ENCODE results near the gene C20orf204. TPM values are rescaled to one million over a fixed set of nuclear protein-coding genes. Genes with fewer than 3 reads are reported as not detected.

Gene C20orf204
- polyA plus RNA-seq, 1 donor from 2014 or later, result 6.0 TPM

GRCh38 chr20:64055396-64055892 lies 19.5 kb downstream of the C20orf204 start:
- Histone ChIP-seq H3K9me3 (ENCODE audit: low read length) (no peaks in the 10 kb centered on the region), H2AFZ (ENCODE audit: low read depth, low read length) (no peak overlapping the region), H3K79me2 (replicated peaks; ENCODE audit: insufficient read depth, low read length) (no peaks in the 10 kb centered on the region), H3K27me3 (ENCODE audit: insufficient read depth, low read depth, low read length) (peaks cover 19% of the 10 kb centered on the region), H4K20me1 (ENCODE audit: insufficient read depth) (no peaks in the 10 kb centered on the region), H3F3A (ENCODE audit: insufficient read depth, low read length, poor library complexity, severe bottlenecking) (no peaks in the 10 kb centered on the region), H3K4me3 (ENCODE audit: low read length) (no peak overlapping the region), H3K4me2 (ENCODE audit: low read length) (no peak overlapping the region), H3K9ac (ENCODE audit: low read length) (no peak overlapping the region), H3K9me2 (ENCODE audit: insufficient read depth, low read length) (no peaks in the 10 kb centered on the region), H3K36me3 (ENCODE audit: insufficient read depth, low read length) (no peaks in the 10 kb centered on the region), H3K27ac (ENCODE audit: low read length) (no peak overlapping the region)
- TF ChIP-seq POLR2AphosphoS5 (IDR thresholded peaks at IDR 0.05) (no peak), RAD21 (conservative IDR thresholded peaks at IDR 0.05) (no peak), SMC3 (conservative IDR thresholded peaks at IDR 0.05; ENCODE audit: poor library complexity) (no peak), EZH2 (IDR thresholded peaks at IDR 0.05; ENCODE audit: borderline replicate concordance, insufficient read depth, low read length, poor library complexity, severe bottlenecking) (no peak), MXI1 (conservative IDR thresholded peaks at IDR 0.05; ENCODE audit: poor library complexity, severe bottlenecking) (no peak), EP300 (conservative IDR thresholded peaks at IDR 0.05; ENCODE audit: poor library complexity, severe bottlenecking) (no peak), REST (IDR thresholded peaks at IDR 0.05; ENCODE audit: borderline replicate concordance) (no peak), TAF1 (IDR thresholded peaks at IDR 0.05; ENCODE audit: low read depth) (no peak)
- TF ChIP-seq, protein P1, sequence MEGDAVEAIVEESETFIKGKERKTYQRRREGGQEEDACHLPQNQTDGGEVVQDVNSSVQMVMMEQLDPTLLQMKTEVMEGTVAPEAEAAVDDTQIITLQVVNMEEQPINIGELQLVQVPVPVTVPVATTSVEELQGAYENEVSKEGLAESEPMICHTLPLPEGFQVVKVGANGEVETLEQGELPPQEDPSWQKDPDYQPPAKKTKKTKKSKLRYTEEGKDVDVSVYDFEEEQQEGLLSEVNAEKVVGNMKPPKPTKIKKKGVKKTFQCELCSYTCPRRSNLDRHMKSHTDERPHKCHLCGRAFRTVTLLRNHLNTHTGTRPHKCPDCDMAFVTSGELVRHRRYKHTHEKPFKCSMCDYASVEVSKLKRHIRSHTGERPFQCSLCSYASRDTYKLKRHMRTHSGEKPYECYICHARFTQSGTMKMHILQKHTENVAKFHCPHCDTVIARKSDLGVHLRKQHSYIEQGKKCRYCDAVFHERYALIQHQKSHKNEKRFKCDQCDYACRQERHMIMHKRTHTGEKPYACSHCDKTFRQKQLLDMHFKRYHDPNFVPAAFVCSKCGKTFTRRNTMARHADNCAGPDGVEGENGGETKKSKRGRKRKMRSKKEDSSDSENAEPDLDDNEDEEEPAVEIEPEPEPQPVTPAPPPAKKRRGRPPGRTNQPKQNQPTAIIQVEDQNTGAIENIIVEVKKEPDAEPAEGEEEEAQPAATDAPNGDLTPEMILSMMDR (IDR thresholded peaks at IDR 0.05; ENCODE audit: poor library complexity, severe bottlenecking), result no peak

DNA sequence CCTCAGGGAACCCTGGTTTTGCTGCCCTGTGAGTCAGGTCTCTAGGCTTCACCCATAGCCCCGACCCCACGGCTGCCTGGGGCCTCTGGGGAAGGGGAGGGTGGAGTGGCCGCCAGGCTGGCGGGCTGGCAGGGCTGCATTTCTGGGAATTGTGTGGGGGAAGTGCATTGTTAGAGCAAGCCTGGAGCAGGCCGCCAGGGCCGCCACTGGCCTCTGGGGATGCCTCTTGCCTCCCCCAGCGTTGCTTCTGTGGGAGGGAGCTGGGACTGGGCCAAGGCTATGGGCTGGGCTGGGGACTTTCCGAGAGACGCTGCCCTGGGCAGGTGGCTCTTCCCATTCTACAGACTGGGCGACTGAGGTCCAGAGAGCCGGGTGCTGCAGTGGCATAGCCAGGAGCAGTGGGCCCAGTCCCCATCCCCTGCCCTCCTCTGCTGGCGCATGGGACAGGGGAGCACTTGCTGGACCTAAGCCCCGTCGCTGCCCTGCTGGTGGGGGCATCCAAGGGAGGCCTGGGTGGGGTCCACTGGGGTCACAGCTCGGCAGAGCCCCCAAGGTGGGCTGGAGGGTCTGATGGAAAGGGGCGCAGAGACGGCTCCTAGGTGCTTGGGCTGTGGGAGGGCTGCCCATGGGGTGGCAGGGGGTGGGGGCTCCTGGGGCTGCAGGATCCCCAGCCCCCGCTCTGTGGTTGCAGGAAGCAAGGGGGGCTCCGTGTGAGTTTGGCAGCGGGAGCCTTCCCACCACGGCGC lies 20.1 kb downstream of the C20orf204 start:
- H3K27me3 ChIP-seq (ENCODE audit: insufficient read depth, low read depth, low read length), result peaks cover 13% of the 10 kb centered on the region

More for the DNA sequence above, 20.1 kb downstream of the C20orf204 start:
- H3K36me3 ChIP-seq (ENCODE audit: insufficient read depth, low read length), result no peaks in the 10 kb centered on the region
- no peaks in the 10 kb centered on the region for H3F3A ChIP-seq (ENCODE audit: insufficient read depth, low read length, poor library complexity, severe bottlenecking)
- TF ChIP-seq POLR2AphosphoS5 (IDR thresholded peaks at IDR 0.05), result no peak
- no peak for TF ChIP-seq TAF1 (IDR thresholded peaks at IDR 0.05; ENCODE audit: low read depth)
- TF ChIP-seq SMC3 (conservative IDR thresholded peaks at IDR 0.05; ENCODE audit: poor library complexity), result no peak
- no peak for TF ChIP-seq EZH2 (IDR thresholded peaks at IDR 0.05; ENCODE audit: borderline replicate concordance, insufficient read depth, low read length, poor library complexity, severe bottlenecking)
- no peaks in the 10 kb centered on the region for H3K79me2 ChIP-seq (replicated peaks; ENCODE audit: insufficient read depth, low read length)
- H3K4me3 ChIP-seq (ENCODE audit: low read length), result no peak overlapping the region
- no peak overlapping the region for H3K9ac ChIP-seq (ENCODE audit: low read length)
- H2AFZ ChIP-seq (ENCODE audit: low read depth, low read length), result no peak overlapping the region
- H3K9me3 ChIP-seq (ENCODE audit: low read length), result no peaks in the 10 kb centered on the region
- no peak overlapping the region for H3K4me2 ChIP-seq (ENCODE audit: low read length)
- H3K27ac ChIP-seq (ENCODE audit: low read length), result no peak overlapping the region
- no peaks in the 10 kb centered on the region for H4K20me1 ChIP-seq (ENCODE audit: insufficient read depth)
- H3K9me2 ChIP-seq (ENCODE audit: insufficient read depth, low read length), result no peaks in the 10 kb centered on the region

Data from neural cell (in vitro differentiated cells).